ENCODE results near the gene ARID4A.

GRCh38 chr14:58395562-58395811 lies 97.1 kb downstream of the ARID4A start:
- TF ChIP-seq YBX1 (IDR thresholded peaks at IDR 0.05), result no peak
- no peak for TF ChIP-seq GTF2B (IDR thresholded peaks at IDR 0.05; ENCODE audit: extremely low read depth, insufficient read length)
- no peak for TF ChIP-seq MTF1 (CRISPR knock-in tag; IDR thresholded peaks at IDR 0.05; ENCODE audit: borderline replicate concordance)
- TF ChIP-seq NRF1 (conservative IDR thresholded peaks at IDR 0.05 in 1 of 2, IDR thresholded peaks at IDR 0.05 in 1 of 2), result no peak; a peak in 2 of 4 replicates
- TF ChIP-seq CTCF (IDR thresholded peaks at IDR 0.05 in 2 of 3, conservative IDR thresholded peaks at IDR 0.05 in 1 of 3; ENCODE audit: insufficient read depth in 2 of 3, low read depth in 1 of 3, low read length in 3 of 3), result no peak
- no peak for TF ChIP-seq ETS2 (tag; IDR thresholded peaks at IDR 0.05; ENCODE audit: borderline replicate concordance, poor library complexity, severe bottlenecking)
- TF ChIP-seq IRF2 (CRISPR knock-in tag; IDR thresholded peaks at IDR 0.05), result no peak
- TF ChIP-seq BHLHE40 (IDR thresholded peaks at IDR 0.05; ENCODE audit: low read length), result no peak
- TF ChIP-seq ZKSCAN1 (IDR thresholded peaks at IDR 0.05; ENCODE audit: low read depth, low read length), result no peak
- TF ChIP-seq EP300 (IDR thresholded peaks at IDR 0.05; ENCODE audit: low read length), result no peak
- TF ChIP-seq E2F1 (CRISPR knock-in tag; IDR thresholded peaks at IDR 0.05), result no peak
- TF ChIP-seq RAD21 (CRISPR knock-in tag; conservative IDR thresholded peaks at IDR 0.05 in 1 of 2, IDR thresholded peaks at IDR 0.05 in 1 of 2), result no peak
- TF ChIP-seq TCF7L2 (IDR thresholded peaks at IDR 0.05; ENCODE audit: low read depth, low read length), result no peak
- TF ChIP-seq TFE3 (CRISPR knock-in tag; IDR thresholded peaks at IDR 0.05), result no peak
